ENCODE data around the gene RABGAP1L. TPM values are rescaled to one million over a fixed set of nuclear protein-coding genes. Genes with fewer than 3 reads are reported as not detected.

The RABGAP1L gene
- total RNA-seq, 4 donors from 2014 or later = 42.4 to 74.5 (median 49.1) TPM

- H3K9me3 ChIP-seq = peaks cover 0 to 7% (median under 1%) of the 10 kb centered on the region in 4 donors
- WGBS, 2 donors = 89 to 94% methylated on average over 4 of the region's 4 CpGs
- peaks cover 0 to 34% (median 0%) of the 10 kb centered on the region in 3 donors for H3K36me3 ChIP-seq
- no peaks in the 10 kb centered on the region for H3K27me3 ChIP-seq
- H3K27ac ChIP-seq = no peak overlapping the region
- no peak overlapping the region for H3K4me3 ChIP-seq
- DNase-seq (ENCODE audit: low spot score in 2 of 2) = no peak
- H3K4me1 ChIP-seq = no peaks in the 10 kb centered on the region
- TF ChIP-seq EP300 (IDR thresholded peaks at IDR 0.05) (no peak), CTCF (IDR thresholded peaks at IDR 0.05) (no peak), POLR2A (IDR thresholded peaks at IDR 0.05) (no peak)
Measured at GRCh38 chr1:174296309-174296708, 137.0 kb downstream of the RABGAP1L start.

- Histone ChIP-seq H3K27ac (no peak overlapping the region), H3K27me3 (no peaks in the 10 kb centered on the region), H3K36me3 (peaks cover 0 to 28% (median 0%) of the 10 kb centered on the region in 3 donors), H3K9me3 (peaks cover 0 to 12% (median 0%) of the 10 kb centered on the region in 4 donors), H3K4me1 (no peaks in the 10 kb centered on the region), H3K4me3 (no peak overlapping the region)
- 79 to 84% methylated on average over 10 of the region's 10 CpGs for WGBS, 2 donors
- TF ChIP-seq POLR2A (IDR thresholded peaks at IDR 0.05) (no peak), EP300 (IDR thresholded peaks at IDR 0.05) (no peak), CTCF (IDR thresholded peaks at IDR 0.05) (no peak)
- DNase-seq (ENCODE audit: low spot score in 2 of 2) = no peak
Measured at GRCh38 chr1:174297351-174297750, 138.0 kb downstream of the RABGAP1L start.

DNA sequence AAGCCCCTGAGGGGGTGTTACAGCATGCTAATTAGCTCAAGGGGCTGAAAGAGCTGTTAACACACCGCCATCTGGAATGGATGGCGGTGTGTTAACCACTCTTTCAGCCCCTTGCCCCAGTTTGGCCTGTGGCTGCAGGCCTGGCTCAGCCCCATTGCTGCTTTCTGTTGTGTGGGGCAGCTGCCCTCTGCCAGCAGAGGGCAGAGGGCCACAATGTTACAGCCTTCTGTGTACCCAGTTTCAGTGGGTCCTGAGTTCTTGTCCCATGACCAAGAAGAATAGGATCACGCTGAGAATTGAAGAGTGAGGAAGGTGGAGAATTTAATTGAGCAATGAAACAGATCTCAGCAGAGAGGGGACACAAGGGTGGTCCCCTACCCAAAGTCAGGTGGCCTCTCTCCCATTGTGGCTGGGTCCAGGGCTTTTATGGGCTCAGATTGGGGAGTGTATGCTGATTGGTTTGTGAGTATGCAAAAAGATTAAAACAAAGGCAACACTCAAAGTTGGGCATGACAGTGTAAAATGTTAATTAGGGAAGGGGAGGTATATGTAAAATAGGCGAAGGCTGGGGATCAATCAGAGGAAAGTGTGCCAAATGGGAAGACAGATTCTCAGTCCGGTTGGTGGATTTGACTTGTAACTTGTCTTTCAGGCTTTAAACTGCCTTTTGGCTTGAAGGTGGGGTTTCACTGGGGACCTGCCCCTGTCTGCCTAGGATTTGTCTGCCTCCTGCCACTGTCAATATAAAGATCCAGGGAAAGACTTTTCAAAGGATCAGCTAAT is 142.2 kb downstream of the RABGAP1L start:
- 87 to 90% methylated on average over 5 of the region's 5 CpGs for WGBS, 2 donors
- no peak for TF ChIP-seq POLR2A (IDR thresholded peaks at IDR 0.05)
- no peak for TF ChIP-seq CTCF (IDR thresholded peaks at IDR 0.05)
- TF ChIP-seq EP300 (IDR thresholded peaks at IDR 0.05) = no peak
- H3K36me3 ChIP-seq = peaks cover 0 to 45% (median 0%) of the 10 kb centered on the region in 3 donors
- H3K9me3 ChIP-seq = peaks cover 0 to 12% (median 0%) of the 10 kb centered on the region in 4 donors
- no peak overlapping the region for H3K27ac ChIP-seq
- H3K4me1 ChIP-seq = no peaks in the 10 kb centered on the region
- no peak overlapping the region for H3K4me3 ChIP-seq
- no peak for DNase-seq (ENCODE audit: low spot score in 2 of 2)
- H3K27me3 ChIP-seq = no peaks in the 10 kb centered on the region

DNA sequence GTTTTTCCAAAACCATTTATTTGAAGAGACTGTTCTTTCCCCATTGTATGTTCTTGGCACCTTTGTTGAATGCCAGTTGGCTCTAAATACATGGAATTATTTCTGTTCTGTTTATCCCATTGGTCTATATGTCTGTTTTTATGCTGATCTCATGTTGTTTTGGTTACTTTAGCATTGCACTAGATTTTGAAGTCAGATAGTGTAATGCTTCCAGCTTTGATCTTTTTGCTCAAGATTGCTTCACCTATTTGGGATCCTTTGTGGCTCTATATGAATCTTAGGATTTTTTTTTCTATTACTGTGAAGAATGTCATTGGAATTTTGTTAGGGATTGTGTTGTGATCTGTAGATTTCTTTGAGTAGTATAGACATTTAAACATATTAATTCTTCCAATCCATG is 149.3 kb downstream of the RABGAP1L start:
- Histone ChIP-seq H3K9me3 (peaks cover 0 to 46% (median 10%) of the 10 kb centered on the region in 4 donors), H3K4me3 (no peak overlapping the region), H3K36me3 (peaks cover 0 to 75% (median 0%) of the 10 kb centered on the region in 3 donors), H3K27me3 (no peaks in the 10 kb centered on the region), H3K27ac (no peak overlapping the region), H3K4me1 (no peaks in the 10 kb centered on the region)
- DNase-seq (ENCODE audit: low spot score in 2 of 2) = no peak
- TF ChIP-seq CTCF (IDR thresholded peaks at IDR 0.05) = no peak
- TF ChIP-seq POLR2A (IDR thresholded peaks at IDR 0.05) = no peak
- TF ChIP-seq EP300 (IDR thresholded peaks at IDR 0.05) = no peak

DNA sequence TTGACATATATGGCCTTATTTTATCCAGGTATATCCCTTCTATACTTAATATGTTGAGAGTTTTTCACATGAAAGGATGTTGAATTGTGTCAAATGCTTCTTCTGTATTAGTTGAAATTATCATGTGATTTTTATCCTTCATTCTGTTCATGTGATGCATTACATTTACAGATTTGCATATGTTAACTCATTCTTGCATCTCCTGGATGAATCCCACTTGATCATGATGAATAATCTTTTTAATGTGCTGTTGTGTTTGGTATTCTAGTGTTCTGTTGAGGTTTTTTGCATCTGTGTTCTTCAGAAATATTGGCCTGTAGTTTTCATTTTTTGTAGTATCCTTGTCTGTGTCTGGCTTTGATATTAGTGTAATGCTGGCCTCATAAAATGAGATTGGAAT is 150.2 kb downstream of the RABGAP1L start:
- H3K27me3 ChIP-seq = no peaks in the 10 kb centered on the region
- H3K27ac ChIP-seq = no peak overlapping the region
- H3K9me3 ChIP-seq = peaks cover 0 to 51% (median 13%) of the 10 kb centered on the region in 4 donors
- no peak for DNase-seq (ENCODE audit: low spot score in 2 of 2)
- no peak for TF ChIP-seq EP300 (IDR thresholded peaks at IDR 0.05)
- TF ChIP-seq POLR2A (IDR thresholded peaks at IDR 0.05) = no peak
- no peak for TF ChIP-seq CTCF (IDR thresholded peaks at IDR 0.05)
- peaks cover 0 to 75% (median 0%) of the 10 kb centered on the region in 3 donors for H3K36me3 ChIP-seq
- H3K4me1 ChIP-seq = no peaks in the 10 kb centered on the region
- no peak overlapping the region for H3K4me3 ChIP-seq
